Activated gamma-delta T cell (primary cell): ENCODE measurements around the gene SLC38A2.

Source experiments
- DNase-seq: peaks from one replicate; lab custom pipeline; 2025; lab: John Stamatoyannopoulos, UW

The SLC38A2 gene

GRCh38 chr12:46374711-46375110, 2.1 kb upstream of the SLC38A2 start:
- DNase-seq: no peak

DNA sequence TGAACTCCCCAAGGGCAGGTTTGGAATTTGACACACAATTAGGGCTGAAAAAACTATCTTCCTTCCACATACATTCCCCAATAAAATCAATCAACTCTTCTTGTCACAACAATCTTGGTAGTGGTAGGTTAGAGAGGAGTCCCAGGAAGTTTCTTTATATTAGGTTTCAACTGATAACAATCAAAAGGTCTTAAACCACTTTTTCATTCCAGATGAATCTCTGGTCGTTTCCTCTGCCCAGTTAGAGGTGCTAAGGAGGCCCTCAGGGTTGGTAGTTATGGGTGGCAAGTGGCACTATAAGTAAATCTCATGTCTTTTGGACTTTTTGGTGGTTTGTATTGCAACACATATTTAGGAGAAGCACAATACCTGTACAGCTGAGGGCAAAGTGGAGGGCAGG, 1.7 kb upstream of the SLC38A2 start:
- no peak for DNase-seq

- DNase-seq: peak; percentile 16
Observed at GRCh38 chr12:46373301-46374296, 1.0 kb upstream of the SLC38A2 start.

- DNase-seq: peak; percentile 52
Observed at GRCh38 chr12:46371718-46372543, 642 bp downstream of the SLC38A2 start.

DNA sequence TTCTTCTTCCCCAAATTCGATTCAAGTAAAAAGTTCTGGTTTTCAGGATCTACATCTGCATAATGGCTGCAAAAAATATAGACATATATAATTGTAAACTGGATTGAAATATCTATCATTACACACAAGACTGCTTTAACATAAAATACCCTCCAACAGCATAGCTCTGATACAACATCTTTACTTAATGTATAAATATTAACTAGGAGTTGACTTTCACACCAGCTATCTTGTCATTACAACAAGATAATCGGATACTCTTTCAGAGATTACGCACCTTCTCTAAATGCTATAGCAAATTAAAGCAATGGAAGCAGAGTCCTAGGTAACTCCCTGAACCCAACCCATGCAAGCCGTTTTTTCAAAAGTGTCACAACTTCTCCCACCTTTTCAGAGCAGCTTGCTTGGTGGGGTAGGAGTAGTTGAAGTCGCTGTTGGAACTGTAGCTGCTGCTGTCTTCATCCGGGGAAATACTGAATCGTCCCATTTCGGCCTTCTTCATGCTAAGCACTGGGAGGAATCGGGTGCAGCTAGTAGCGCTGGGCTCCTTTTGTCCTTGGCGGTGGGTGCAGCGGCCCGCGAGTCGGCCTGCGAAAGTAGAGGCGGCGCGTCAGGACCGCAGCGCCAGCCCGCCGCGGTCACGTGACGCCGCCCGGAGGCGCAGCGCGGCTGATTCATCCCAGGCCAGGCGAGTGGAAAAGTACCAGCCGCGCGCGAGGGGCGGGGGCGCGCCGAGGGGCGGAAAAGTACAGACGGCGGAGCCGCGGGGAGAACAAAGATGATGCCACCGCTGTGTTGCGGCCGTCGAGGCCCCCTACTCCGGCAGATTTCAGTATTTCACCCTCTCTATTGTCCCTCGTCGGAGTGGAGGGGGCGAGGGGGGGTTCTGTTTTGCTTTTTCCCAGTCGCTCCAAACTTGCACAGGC, 1.5 kb downstream of the SLC38A2 start:
- peak; percentile 92 for DNase-seq

- no peak for DNase-seq
Observed at GRCh38 chr12:46370380-46370734, 2.2 kb downstream of the SLC38A2 start.

- no peak for DNase-seq
Observed at GRCh38 chr12:46369474-46370379, 2.8 kb downstream of the SLC38A2 start.

DNA sequence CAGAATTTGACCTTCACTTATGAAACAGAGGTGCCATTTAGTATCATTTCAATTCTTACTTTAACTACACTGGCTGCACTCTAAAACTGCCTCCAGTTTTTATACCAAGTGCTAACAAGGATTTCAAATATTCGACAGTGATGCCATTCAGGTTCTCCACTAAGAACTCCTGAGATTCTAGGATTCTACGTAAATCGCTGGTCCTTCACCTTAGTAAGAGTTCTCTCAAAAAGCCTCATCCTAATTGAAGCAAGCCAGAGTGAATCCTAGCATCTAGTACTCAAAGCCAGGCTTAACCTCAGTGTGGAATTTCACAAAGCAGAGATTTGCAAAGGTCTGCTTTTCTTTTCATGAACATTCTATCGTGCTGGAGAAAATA, 3.5 kb downstream of the SLC38A2 start:
- no peak for DNase-seq

GRCh38 chr12:46368684-46369083, 3.9 kb downstream of the SLC38A2 start:
- DNase-seq: no peak

- DNase-seq: no peak
Observed at GRCh38 chr12:46368138-46368537, 4.4 kb downstream of the SLC38A2 start.

GRCh38 chr12:46367351-46368029, 5.1 kb downstream of the SLC38A2 start:
- no peak for DNase-seq

- no peak for DNase-seq
Observed at GRCh38 chr12:46366771-46367170, 5.8 kb downstream of the SLC38A2 start.

GRCh38 chr12:46365951-46366379, 6.6 kb downstream of the SLC38A2 start:
- DNase-seq: no peak

GRCh38 chr12:46364777-46365580, 7.6 kb downstream of the SLC38A2 start:
- DNase-seq: no peak

DNA sequence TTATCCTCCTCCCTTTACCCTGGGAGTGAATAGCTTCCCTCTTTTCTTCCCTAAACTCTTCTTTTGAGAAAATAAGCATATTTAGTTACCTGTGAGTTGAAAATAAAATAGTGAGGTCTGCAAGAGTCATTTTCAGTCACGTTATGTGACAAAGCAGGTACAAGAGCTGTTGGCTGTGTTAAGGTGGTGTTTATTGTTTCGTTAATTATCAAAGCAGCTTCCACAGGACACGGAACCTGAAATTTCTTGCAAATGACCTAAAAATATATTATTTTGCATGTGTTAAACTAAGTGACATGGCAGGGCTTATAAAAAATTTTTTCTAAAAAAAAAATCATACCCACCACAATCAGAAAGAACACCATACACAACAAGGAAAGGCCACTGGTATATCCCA, 8.3 kb downstream of the SLC38A2 start:
- no peak for DNase-seq

DNA sequence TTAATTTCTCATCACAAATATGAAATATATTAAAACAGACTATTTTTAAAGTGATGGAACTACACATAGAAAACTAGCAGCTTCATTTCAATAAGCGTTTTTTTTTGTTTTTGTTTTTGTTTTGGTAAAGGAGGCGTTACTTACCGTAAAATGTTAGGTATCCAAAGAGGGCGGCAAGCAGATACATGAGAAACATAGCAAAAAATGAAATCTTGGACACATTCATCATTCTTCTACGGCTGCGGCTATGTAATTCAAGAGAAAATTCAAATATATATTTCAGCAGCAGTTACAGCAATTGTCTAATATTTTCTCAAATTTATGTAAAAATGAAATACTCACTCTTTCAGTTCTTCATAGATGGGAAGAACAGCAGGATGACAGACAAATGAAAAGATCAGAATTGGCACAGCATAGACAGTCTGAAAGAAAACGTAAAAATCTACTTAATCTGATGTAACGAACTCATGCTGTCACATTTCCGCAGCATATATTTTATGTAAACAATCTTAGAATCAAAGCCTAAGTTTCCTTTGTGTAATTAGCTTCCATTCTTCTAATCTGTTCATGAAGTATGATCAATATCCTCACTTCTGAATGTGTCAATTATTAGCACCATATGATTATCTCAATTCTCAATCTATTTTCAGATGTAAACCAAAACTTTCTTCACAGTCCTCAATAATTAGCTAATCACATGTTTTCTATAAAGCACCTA, 8.8 kb downstream of the SLC38A2 start:
- DNase-seq: no peak

DNA sequence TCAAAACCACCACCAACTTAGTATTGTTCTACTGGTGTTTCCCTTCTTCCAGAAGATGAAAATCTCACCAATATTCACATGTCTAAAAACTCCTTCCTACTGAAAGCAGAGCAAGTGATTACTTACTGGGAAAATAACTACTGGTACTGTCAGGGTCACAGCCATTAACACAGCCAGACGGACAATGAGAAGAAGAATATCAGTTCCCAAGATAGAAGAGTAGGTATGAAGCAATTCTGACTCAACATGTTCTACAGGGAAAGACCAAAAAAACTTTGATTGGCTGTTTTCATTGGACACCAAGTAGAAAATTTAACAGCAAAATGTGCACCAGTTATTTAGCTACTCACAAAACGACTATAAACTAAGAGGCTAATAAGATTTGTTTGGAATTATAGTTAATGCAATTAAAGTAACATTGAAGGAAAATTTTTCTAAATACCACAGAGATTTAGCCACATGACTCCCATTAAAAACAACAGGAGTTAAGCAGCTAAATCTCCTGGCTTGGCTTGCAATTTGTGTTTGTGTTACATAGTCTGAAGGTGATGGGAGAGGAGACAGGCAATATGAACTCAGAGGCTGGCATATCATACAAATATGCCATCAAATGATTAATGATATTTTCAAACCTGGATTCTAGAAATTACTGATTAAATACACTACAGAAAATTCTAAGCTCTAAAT, 9.5 kb downstream of the SLC38A2 start:
- DNase-seq: no peak

DNA sequence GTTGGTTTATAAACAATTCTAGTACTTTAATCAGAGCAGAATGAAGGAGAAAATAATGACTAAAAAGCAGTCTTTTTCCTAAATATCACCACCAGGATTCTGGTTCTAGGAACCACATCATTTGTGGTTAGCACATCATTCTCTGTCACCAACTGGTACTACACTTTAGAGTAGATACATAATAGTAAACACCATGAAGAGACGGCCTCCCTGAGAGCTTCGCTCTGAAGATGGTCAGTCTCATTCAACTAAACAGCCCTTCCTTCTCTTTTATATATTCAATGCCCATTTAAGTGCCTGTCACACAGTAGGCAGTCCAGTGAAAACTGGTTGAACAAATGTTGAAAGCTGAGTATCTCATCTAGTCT, 10.9 kb downstream of the SLC38A2 start:
- no peak for DNase-seq
